B cell (primary cell): Measurements from ENCODE around the gene UTS2B. TPM values are rescaled to one million over a fixed set of nuclear protein-coding genes. Genes with fewer than 3 reads are reported as not detected.

ENCODE experiments used
- ATAC-seq: fragments of 200-7000 bp; cut with Tn5 transposase; one replicate; pipeline ENCODE4 v1.10.0; 2021; ENCODE audit warnings: low read depth, mild to moderate bottlenecking, moderate number of reproducible peaks, moderate library complexity
- CTCF ChIA-PET: fragments of 350-600 bp; sonication (Branson Sonifier 250); formaldehyde crosslinking; loops from one replicate; lab custom pipeline; 2021; ENCODE audit warnings: antibody characterized with exemption, inconsistent platforms; lab: Charles Lee
- POLR2A ChIA-PET: fragments of 350-600 bp; sonication (Branson Sonifier 250); formaldehyde crosslinking; loops from one replicate; lab custom pipeline; 2021; ENCODE audit warnings: antibody characterized with exemption; lab: Charles Lee
- DNase-seq: peaks from one replicate; pipeline ENCODE4 v3.0.0; 2013
- H2AFZ ChIP-seq: 2 replicates; pipeline ENCODE4 v1.6.1; 2012; ENCODE audit warnings: mild to moderate bottlenecking, low read depth, low read length; ENCODE audit not compliant: insufficient read depth, poor library complexity, severe bottlenecking
- H3K27ac ChIP-seq, 2 donors: 1 replicate in 1 of 2; 2 replicates in 1 of 2; pipeline ENCODE4 v1.5.1; 2012 to 2013; ENCODE audit warnings: low read length in 2 of 2, mild to moderate bottlenecking in 2 of 2, moderate library complexity in 1 of 2
- H3K27me3 ChIP-seq, 4 experiments: fragments of 200-600 bp in 1 of 4; sonication (generic) in 1 of 4; replicated peaks in 1 of 4; 1 replicate in 2 of 4; 2 replicates in 2 of 4; pipeline versions ENCODE4 v1.6.1 to v1.7.0; 2013 to 2016; ENCODE audit warnings: low read length in 3 of 4, mild to moderate bottlenecking in 2 of 4, mixed read lengths in 1 of 4, moderate library complexity in 1 of 4; ENCODE audit not compliant: insufficient read depth in 4 of 4, control insufficient read depth in 3 of 4; ENCODE audit errors: control extremely low read depth in 1 of 4
- H3K36me3 ChIP-seq, 2 experiments: replicated peaks in 1 of 2; 1 replicate in 1 of 2; 2 replicates in 1 of 2; pipeline versions ENCODE4 v1.6.1 to v1.7.1; 2013; ENCODE audit warnings: low read length in 1 of 2; ENCODE audit not compliant: insufficient read depth in 2 of 2, control insufficient read depth in 1 of 2; ENCODE audit errors: control extremely low read depth in 1 of 2, extremely low read depth in 1 of 2
- H3K4me1 ChIP-seq, 2 donors: fragments of 200-600 bp in 1 of 2; sonication (generic) in 1 of 2; 1 replicate in 1 of 2; 2 replicates in 1 of 2; pipeline versions ENCODE4 v1.5.1 to v1.6.1; 2013 to 2017; ENCODE audit warnings: low read length in 2 of 2; ENCODE audit not compliant: control insufficient read depth in 2 of 2, insufficient read depth in 2 of 2
- H3K4me2 ChIP-seq: replicated peaks from 2 replicates; pipeline ENCODE3; 2012; ENCODE audit warnings: mild to moderate bottlenecking, low read depth, low read length; ENCODE audit not compliant: poor library complexity, severe bottlenecking
- H3K4me3 ChIP-seq, 5 experiments: fragments of 200-600 bp in 1 of 5; sonication (generic) in 1 of 5; 1 replicate in 3 of 5; 2 replicates in 2 of 5; pipeline versions ENCODE4 v1.5.1 to v1.7.0; 2011 to 2016; ENCODE audit warnings: low read length in 4 of 5, mild to moderate bottlenecking in 4 of 5, low read depth in 2 of 5, control low read depth in 1 of 5, moderate library complexity in 1 of 5; ENCODE audit not compliant: insufficient read depth in 1 of 5; ENCODE audit errors: control extremely low read depth in 1 of 5, extremely low read depth in 1 of 5
- H3K79me2 ChIP-seq: fragments of 200-600 bp; sonication (generic); one replicate; pipeline ENCODE4 v1.6.0; 2016; ENCODE audit warnings: low read length; ENCODE audit not compliant: control insufficient read depth, insufficient read depth
- H3K9ac ChIP-seq: fragments of 200-600 bp; sonication (generic); 2 replicates; pipeline ENCODE4 v1.6.1; 2017; ENCODE audit warnings: mild to moderate bottlenecking, low read length, moderate library complexity
- H3K9me3 ChIP-seq, 3 donors: one replicate each; pipeline versions ENCODE4 v1.6.1 to v1.7.1; 2013; ENCODE audit warnings: low read length in 2 of 3; ENCODE audit not compliant: control insufficient read depth in 2 of 3, insufficient read depth in 1 of 3; ENCODE audit errors: control extremely low read depth in 1 of 3
- H4K20me1 ChIP-seq: 2 replicates; pipeline ENCODE4 v1.6.0; 2012; ENCODE audit warnings: mild to moderate bottlenecking, low read length; ENCODE audit not compliant: insufficient read depth, control insufficient read depth, poor library complexity, severe bottlenecking
- H3K27ac Mint-ChIP-seq: one replicate; pipeline ENCODE4 v1.8.0; 2021; ENCODE audit warnings: mixed read lengths
- H3K27me3 Mint-ChIP-seq: one replicate; pipeline ENCODE4 v1.8.0; 2021; ENCODE audit warnings: mixed read lengths
- H3K4me1 Mint-ChIP-seq: one replicate; pipeline ENCODE4 v1.8.0; 2021; ENCODE audit warnings: mixed read lengths
- H3K4me3 Mint-ChIP-seq: one replicate; pipeline ENCODE4 v1.8.0; 2021; ENCODE audit warnings: mixed read lengths
- H3K9me3 Mint-ChIP-seq: one replicate; pipeline ENCODE4 v1.8.0; 2022; ENCODE audit warnings: mixed read lengths; ENCODE audit not compliant: insufficient read depth
- EZH2 ChIP-seq: IDR thresholded peaks from 2 replicates; pipeline ENCODE4 v1.6.1; 2012; ENCODE audit warnings: borderline replicate concordance, low read depth, mild to moderate bottlenecking, moderate library complexity, low read length; ENCODE audit not compliant: insufficient read depth, poor library complexity, severe bottlenecking
- WGBS: methylation state at CpG from one replicate; pipeline ENCODE4 v1.1.5; 2013; ENCODE audit warnings: missing lambda C conversion rate; ENCODE audit not compliant: insufficient coverage; 5-methylcytosine and 5-hydroxymethylcytosine counted together
- intact Hi-C: fragments of 100-400 bp; cut with micrococcal nuclease; formaldehyde crosslinking; loops from one replicate; pipeline ENCODE4 v1.10.0; 2022
- polyA plus RNA-seq: library from polyadenylated mRNA; depleted of rRNA; stranded (reverse); fragments of >200 nt; gene quantifications from 2 replicates; pipeline ENCODE4 v1.2.3, GENCODE V29; 2012
- total RNA-seq, 2 donors: library from RNA; stranded (reverse); fragments of 120-200 nt in 1 of 2; gene quantifications; 1 replicate in 1 of 2; 2 replicates in 1 of 2; pipeline versions ENCODE4 v1.2.3 to v1.2.4, GENCODE V29; 2013 to 2022
- TF ChIP-seq, protein P1 (sequence below): fragments of 200-600 bp; IDR thresholded peaks from one replicate; pipeline ENCODE4 v1.8.0; 2022; ENCODE audit warnings: antibody characterized with exemption, mild to moderate bottlenecking

The UTS2B gene
- total and polyA plus RNA-seq, 2 donors (not counting 1 experiment from before 2014, with no cell fraction given), result 1.8 to 2.0 TPM

DNA sequence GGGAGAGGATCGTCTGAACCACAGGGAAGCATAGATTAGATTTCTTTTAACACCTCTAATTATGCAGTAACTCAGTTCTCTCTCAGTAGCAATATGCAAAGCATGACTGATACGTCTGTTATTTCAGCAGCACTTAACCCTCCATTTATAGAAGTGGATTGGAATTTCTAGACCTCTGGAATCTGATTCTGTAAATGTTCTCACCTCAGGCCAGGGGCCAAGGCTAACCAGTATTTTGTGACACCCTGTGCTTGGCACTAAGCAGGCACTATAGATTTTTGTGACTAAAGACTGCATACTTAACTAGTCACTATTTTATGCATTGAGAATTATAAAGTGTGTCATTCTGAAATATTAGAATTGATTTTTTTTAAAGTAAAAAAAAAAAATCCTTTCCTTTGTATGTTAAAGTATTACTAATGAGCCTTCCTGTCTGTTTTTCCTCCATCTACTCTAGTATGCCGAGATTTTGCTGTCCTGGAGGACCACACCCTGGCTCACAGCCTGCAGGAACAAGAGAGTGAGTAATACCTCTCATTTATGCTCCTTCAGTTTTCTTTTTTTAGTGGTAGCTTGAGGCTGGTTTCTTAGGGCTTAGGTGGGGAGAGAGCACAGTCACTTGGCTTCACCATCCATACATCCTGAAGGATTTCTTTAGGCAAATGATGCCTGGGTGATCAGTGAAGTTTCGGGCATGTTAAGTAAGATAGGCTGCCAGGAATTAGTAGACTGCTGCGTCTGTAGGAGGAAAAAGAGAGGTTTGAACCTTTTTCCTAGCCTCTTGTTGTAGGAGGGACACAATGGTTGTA lies 26.5 kb upstream of the UTS2B start:
- no peaks in the 10 kb centered on the region for H4K20me1 ChIP-seq
- no peak overlapping the region for H3K4me3 ChIP-seq
- peak overlapping the region in 1 of 2 donors; percentile 70 for H3K27ac ChIP-seq
- peak overlapping the region; percentile 8 for H3K4me3 Mint-ChIP-seq
- peaks cover 38 to 40% of the 10 kb centered on the region in 2 donors for H3K4me1 ChIP-seq
- ATAC-seq (no peak), DNase-seq (no peak)
- no peaks in the 10 kb centered on the region for H3K27me3 Mint-ChIP-seq
- CTCF ChIA-PET, result interaction anchor here (0.5 to 2.0 kb wide), 4 partner anchors 10 to 113 kb away, joined by 3 to 10 read pairs (median 5); no protein-coding TSS in a partner anchor
- peaks cover 73% of the 10 kb centered on the region for H3K79me2 ChIP-seq
- 90% methylated on average over 2 of the region's 5 CpGs for WGBS
- intact Hi-C loops, result loop anchor here (2.0 kb wide), 1 partner anchor 14 kb away; no protein-coding TSS in a partner anchor
- H3K9me3 Mint-ChIP-seq, result no peaks in the 10 kb centered on the region
- no peak overlapping the region for H3K9ac ChIP-seq
- H3K27me3 ChIP-seq, result no peaks in the 10 kb centered on the region
- peak overlapping the region; percentile 26 for H3K4me2 ChIP-seq
- POLR2A ChIA-PET, result no interaction called here
- no peaks in the 10 kb centered on the region for H3K9me3 ChIP-seq
- H3K4me1 Mint-ChIP-seq, result peaks cover 58% of the 10 kb centered on the region
- no peak for TF ChIP-seq EZH2
- TF ChIP-seq, protein P1, sequence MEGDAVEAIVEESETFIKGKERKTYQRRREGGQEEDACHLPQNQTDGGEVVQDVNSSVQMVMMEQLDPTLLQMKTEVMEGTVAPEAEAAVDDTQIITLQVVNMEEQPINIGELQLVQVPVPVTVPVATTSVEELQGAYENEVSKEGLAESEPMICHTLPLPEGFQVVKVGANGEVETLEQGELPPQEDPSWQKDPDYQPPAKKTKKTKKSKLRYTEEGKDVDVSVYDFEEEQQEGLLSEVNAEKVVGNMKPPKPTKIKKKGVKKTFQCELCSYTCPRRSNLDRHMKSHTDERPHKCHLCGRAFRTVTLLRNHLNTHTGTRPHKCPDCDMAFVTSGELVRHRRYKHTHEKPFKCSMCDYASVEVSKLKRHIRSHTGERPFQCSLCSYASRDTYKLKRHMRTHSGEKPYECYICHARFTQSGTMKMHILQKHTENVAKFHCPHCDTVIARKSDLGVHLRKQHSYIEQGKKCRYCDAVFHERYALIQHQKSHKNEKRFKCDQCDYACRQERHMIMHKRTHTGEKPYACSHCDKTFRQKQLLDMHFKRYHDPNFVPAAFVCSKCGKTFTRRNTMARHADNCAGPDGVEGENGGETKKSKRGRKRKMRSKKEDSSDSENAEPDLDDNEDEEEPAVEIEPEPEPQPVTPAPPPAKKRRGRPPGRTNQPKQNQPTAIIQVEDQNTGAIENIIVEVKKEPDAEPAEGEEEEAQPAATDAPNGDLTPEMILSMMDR, result no peak
- peak overlapping the region; percentile 78 for H3K27ac Mint-ChIP-seq
- H2AFZ ChIP-seq, result no peak overlapping the region
- H3K36me3 ChIP-seq, result peaks cover 8 to 53% of the 10 kb centered on the region in 2 experiments

DNA sequence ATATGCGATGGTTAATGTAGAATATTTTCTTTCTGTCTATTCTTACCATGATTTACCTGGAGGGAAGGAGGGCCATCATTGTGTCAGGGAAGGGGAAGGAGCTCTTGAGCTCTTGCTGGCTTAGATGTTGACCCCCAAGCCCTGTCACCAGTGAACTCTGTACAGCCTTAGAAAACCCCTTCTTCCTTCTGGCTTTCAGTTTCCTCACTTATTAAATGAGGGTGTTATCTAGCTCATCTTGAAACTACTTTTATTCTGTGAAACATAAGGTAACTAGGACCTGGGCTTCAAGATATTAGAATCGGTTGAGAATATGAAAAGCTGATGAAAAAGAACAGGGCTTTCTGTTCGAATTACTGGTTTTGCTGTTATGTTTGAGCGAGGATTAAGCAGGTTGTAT lies 25.1 kb upstream of the UTS2B start:
- H3K4me3 Mint-ChIP-seq, result peak overlapping the region; percentile 33
- POLR2A ChIA-PET, result no interaction called here

More for the DNA sequence above, 25.1 kb upstream of the UTS2B start:
- Histone ChIP-seq H3K9ac (peak overlapping the region; percentile 2), H3K4me1 (peaks cover 44 to 48% of the 10 kb centered on the region in 2 donors), H2AFZ (no peak overlapping the region), H3K27ac (peak overlapping the region; percentile 11 to 70), H3K79me2 (peaks cover 86% of the 10 kb centered on the region), H3K4me2 (peak overlapping the region; percentile 26), H4K20me1 (no peaks in the 10 kb centered on the region), H3K36me3 (peaks cover 6 to 38% of the 10 kb centered on the region in 2 experiments), H3K27me3 (no peaks in the 10 kb centered on the region), H3K4me3 (no peak overlapping the region), H3K9me3 (no peaks in the 10 kb centered on the region)
- ATAC-seq, result peak; percentile 47
- CTCF ChIA-PET, result interaction anchor here (1.8 to 2.0 kb wide), 2 partner anchors 11 to 111 kb away, joined by 7 to 10 read pairs; no protein-coding TSS in a partner anchor
- Mint-ChIP-seq H3K27me3 (no peaks in the 10 kb centered on the region), H3K27ac (peak overlapping the region; percentile 75), H3K9me3 (no peaks in the 10 kb centered on the region), H3K4me1 (peaks cover 53% of the 10 kb centered on the region)
- TF ChIP-seq, protein P1, result no peak
- no peak for TF ChIP-seq EZH2
- intact Hi-C loops, result no loop called here
- no CpG with 5 or more reads among the region's 4 CpGs for WGBS
- DNase-seq, result peak; percentile 40
